Loucy (cell line): Measurements from ENCODE around the gene GATB.

ENCODE experiments used
- H2AFZ ChIP-seq: fragments of 200-600 bp; sonication (generic); 2 replicates; pipeline ENCODE4 v1.6.0; 2016; ENCODE audit warnings: antibody characterized with exemption, mild to moderate bottlenecking, low read length, moderate library complexity
- H3F3A ChIP-seq: fragments of 200-600 bp; 2 replicates; pipeline ENCODE4 v1.6.0; 2016; ENCODE audit warnings: antibody characterized with exemption, low read depth, mild to moderate bottlenecking
- H3K27me3 ChIP-seq: fragments of 200-600 bp; sonication (generic); 2 replicates; pipeline ENCODE4 v1.6.1; 2014; ENCODE audit warnings: low read length, mild to moderate bottlenecking; ENCODE audit not compliant: insufficient read depth, poor library complexity, severe bottlenecking
- H3K36me3 ChIP-seq: fragments of 200-600 bp; sonication (generic); 2 replicates; pipeline ENCODE4 v1.6.1; 2016; ENCODE audit warnings: low read length; ENCODE audit not compliant: insufficient read depth
- H3K4me1 ChIP-seq: fragments of 200-600 bp; sonication (generic); 2 replicates; pipeline ENCODE4 v1.5.1; 2014; ENCODE audit warnings: low read length, mild to moderate bottlenecking; ENCODE audit not compliant: insufficient read depth, poor library complexity, severe bottlenecking
- H3K4me2 ChIP-seq: fragments of 200-600 bp; sonication (generic); 2 replicates; pipeline ENCODE4 v1.6.0; 2014; ENCODE audit warnings: antibody characterized with exemption, low read length, low read depth, mild to moderate bottlenecking; ENCODE audit not compliant: poor library complexity, severe bottlenecking
- H3K4me3 ChIP-seq: fragments of 200-600 bp; sonication (generic); 2 replicates; pipeline ENCODE4 v1.5.1; 2014; ENCODE audit warnings: low read length, mild to moderate bottlenecking, mixed read lengths; ENCODE audit not compliant: poor library complexity, severe bottlenecking
- H3K79me2 ChIP-seq: fragments of 200-600 bp; sonication (generic); 2 replicates; pipeline ENCODE4 v1.6.1; 2014; ENCODE audit warnings: low read length; ENCODE audit not compliant: insufficient read depth
- H3K9ac ChIP-seq: fragments of 200-600 bp; sonication (generic); 2 replicates; pipeline ENCODE4 v1.6.0; 2014; ENCODE audit warnings: mild to moderate bottlenecking, low read depth, low read length, moderate library complexity; ENCODE audit not compliant: poor library complexity, severe bottlenecking
- H3K9me2 ChIP-seq: fragments of 200-600 bp; sonication (generic); replicated peaks from 2 replicates; pipeline ENCODE4 v1.6.1; 2016; ENCODE audit warnings: low read depth, low read length, mixed read lengths
- H3K9me3 ChIP-seq: fragments of 200-600 bp; sonication (generic); 2 replicates; pipeline ENCODE4 v1.6.1; 2014; ENCODE audit warnings: mild to moderate bottlenecking, antibody characterized with exemption, low read length, low read depth; ENCODE audit not compliant: insufficient read depth
- H4K20me1 ChIP-seq: fragments of 200-600 bp; sonication (generic); 2 replicates; pipeline ENCODE4 v1.6.0; 2014; ENCODE audit warnings: antibody characterized with exemption, low read length, mild to moderate bottlenecking; ENCODE audit not compliant: insufficient read depth, poor library complexity, severe bottlenecking
- CTCF ChIP-seq: fragments of 200-600 bp; sonication (generic); conservative IDR thresholded peaks from 2 replicates; pipeline ENCODE4 v1.5.1; 2014; ENCODE audit warnings: mild to moderate bottlenecking, antibody characterized with exemption, low read length
- EZH2phosphoT487 ChIP-seq: fragments of 200-600 bp; IDR thresholded peaks from 2 replicates; pipeline ENCODE4 v1.6.1; 2018; ENCODE audit warnings: antibody characterized with exemption, mild to moderate bottlenecking, moderate library complexity, borderline replicate concordance

The GATB gene

GRCh38 chr4:151777471-151777870, 16.7 kb upstream of the GATB start:
- Histone ChIP-seq H3K4me2 (no peak overlapping the region), H3K4me3 (no peak overlapping the region)

GRCh38 chr4:151774324-151774723, 13.5 kb upstream of the GATB start:
- Histone ChIP-seq H3F3A (no peaks in the 10 kb centered on the region), H3K9me3 (no peaks in the 10 kb centered on the region; the same call in 1 of the 2 replicates), H3K9ac (no peak overlapping the region), H3K36me3 (no peaks in the 10 kb centered on the region), H4K20me1 (no peaks in the 10 kb centered on the region), H3K4me2 (no peak overlapping the region), H2AFZ (no peak overlapping the region), H3K4me3 (no peak overlapping the region), H3K79me2 (no peaks in the 10 kb centered on the region), H3K9me2 (no peaks in the 10 kb centered on the region), H3K27me3 (no peaks in the 10 kb centered on the region), H3K4me1 (no peaks in the 10 kb centered on the region)
- TF ChIP-seq EZH2phosphoT487 (no peak), CTCF (no peak)

More at GRCh38 chr4:151777471-151777870, 16.7 kb upstream of the GATB start:
- Histone ChIP-seq H2AFZ (no peak overlapping the region), H3F3A (no peaks in the 10 kb centered on the region), H3K9me3 (no peaks in the 10 kb centered on the region; the same call in 1 of the 2 replicates), H3K4me1 (peaks cover 19% of the 10 kb centered on the region), H3K36me3 (no peaks in the 10 kb centered on the region), H3K9me2 (no peaks in the 10 kb centered on the region), H4K20me1 (no peaks in the 10 kb centered on the region), H3K79me2 (no peaks in the 10 kb centered on the region), H3K27me3 (no peaks in the 10 kb centered on the region), H3K9ac (no peak overlapping the region)
- TF ChIP-seq CTCF (no peak), EZH2phosphoT487 (no peak)

- H3K27me3 ChIP-seq = no peaks in the 10 kb centered on the region
- H3K9me3 ChIP-seq = no peaks in the 10 kb centered on the region; the same call in 1 of the 2 replicates
- H3K9ac ChIP-seq = no peak overlapping the region
- no peaks in the 10 kb centered on the region for H4K20me1 ChIP-seq
- H3K9me2 ChIP-seq = no peaks in the 10 kb centered on the region
- no peak overlapping the region for H3K4me2 ChIP-seq
- no peaks in the 10 kb centered on the region for H3K79me2 ChIP-seq
- TF ChIP-seq CTCF (no peak), EZH2phosphoT487 (no peak)
- H2AFZ ChIP-seq = no peak overlapping the region
- no peaks in the 10 kb centered on the region for H3K4me1 ChIP-seq
- H3K36me3 ChIP-seq = no peaks in the 10 kb centered on the region
- H3K4me3 ChIP-seq = no peak overlapping the region
- H3F3A ChIP-seq = no peaks in the 10 kb centered on the region
These were observed 11.5 kb upstream of the GATB start for GRCh38 chr4:151772274-151772673.
